HG03432 (cell line): ENCODE measurements around the gene LTB4R.
A peak's percentile ranks its signal among the peaks of the same experiment; 100 is the strongest.

Experiments used
- ATAC-seq: cut with Tn5 transposase; IDR thresholded peaks from one replicate; pipeline ENCODE4 v1.9.1; 2021; ENCODE audit warnings: mild to moderate bottlenecking, moderate library complexity; ENCODE audit not compliant: unreplicated experiment

The LTB4R gene

DNA sequence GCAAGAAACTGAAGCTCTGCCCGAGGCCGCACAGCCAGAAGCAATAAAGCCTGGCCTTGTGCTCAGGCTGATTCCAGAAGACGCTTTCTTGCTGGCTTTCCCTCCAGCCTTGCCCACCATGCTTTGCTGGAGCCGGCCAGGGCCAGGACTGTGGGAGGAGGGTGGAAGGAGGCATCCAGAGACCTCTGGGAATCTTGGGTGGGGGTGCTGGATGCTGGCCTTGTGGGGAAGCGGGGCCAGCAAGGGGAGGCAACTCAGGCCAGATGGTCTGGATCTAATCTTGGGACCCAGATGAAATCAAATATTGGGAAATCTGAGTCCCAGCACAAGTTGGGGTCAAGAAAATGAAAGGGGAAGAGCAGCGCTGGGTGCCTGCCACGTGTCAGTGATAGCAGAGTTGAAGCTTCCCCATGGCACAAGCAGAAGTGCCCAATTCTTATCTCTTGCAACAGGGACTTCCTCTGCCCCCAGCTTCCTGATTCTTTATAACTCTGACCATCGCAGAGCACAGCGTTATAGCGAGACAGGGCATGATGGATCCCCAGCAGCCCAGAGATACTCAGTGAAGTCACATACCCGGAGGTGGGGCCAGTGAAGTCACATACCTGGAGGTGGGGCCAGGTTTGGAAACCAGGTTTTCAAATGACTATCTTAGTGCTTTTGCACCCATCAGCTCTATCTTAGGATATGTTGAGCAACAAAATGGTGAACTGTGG is 33.5 kb upstream of the LTB4R start:
- no peak for ATAC-seq

- ATAC-seq: no peak
Observed at GRCh38 chr14:24278424-24278823, 32.9 kb upstream of the LTB4R start.

DNA sequence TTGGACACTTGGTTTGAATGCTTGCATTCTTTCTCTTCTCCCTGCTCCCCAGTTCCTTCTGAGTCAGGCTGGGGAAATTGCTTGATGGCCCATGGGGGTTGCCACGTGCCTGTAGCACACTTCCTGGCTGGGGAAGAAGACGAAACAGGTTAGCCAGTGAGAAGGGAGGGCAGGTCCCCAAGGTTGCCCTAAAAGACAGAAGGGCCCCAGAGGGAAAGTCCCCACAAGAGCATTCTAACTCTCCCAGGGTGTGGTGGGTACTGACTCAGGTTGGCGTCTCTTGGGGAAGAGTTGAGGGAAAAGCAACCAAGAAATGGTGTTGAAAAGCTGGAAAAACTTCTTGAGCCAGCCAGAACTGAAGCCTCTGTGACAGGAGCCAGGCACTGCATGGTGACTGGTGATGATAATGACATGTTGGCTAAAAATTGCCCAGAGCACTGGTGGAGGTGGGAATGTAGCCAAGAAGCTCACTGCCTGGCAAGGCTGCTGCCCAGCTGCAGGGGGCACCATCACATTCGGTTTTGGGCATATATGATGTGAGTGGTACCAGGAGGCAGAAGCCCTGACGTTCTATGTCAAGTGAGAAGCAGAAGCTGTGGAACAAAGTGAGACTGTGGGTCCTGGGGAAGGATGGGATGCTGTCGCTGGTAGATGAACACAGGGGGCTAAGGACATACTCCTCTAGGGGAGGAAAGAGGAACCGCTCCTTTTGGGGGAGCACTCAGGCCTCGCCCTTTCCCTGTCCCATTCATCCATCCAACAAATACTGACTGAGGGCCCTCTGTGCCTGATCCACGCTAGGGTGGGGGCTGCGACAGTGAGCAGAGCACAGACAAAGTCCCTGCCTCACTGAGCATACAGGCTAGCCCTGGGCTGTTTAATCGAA is 31.8 kb upstream of the LTB4R start:
- ATAC-seq: peak; percentile 83

- ATAC-seq: no peak
Observed at GRCh38 chr14:24280797-24281460, 30.4 kb upstream of the LTB4R start.

- no peak for ATAC-seq
Observed at GRCh38 chr14:24281636-24282035, 29.7 kb upstream of the LTB4R start.

DNA sequence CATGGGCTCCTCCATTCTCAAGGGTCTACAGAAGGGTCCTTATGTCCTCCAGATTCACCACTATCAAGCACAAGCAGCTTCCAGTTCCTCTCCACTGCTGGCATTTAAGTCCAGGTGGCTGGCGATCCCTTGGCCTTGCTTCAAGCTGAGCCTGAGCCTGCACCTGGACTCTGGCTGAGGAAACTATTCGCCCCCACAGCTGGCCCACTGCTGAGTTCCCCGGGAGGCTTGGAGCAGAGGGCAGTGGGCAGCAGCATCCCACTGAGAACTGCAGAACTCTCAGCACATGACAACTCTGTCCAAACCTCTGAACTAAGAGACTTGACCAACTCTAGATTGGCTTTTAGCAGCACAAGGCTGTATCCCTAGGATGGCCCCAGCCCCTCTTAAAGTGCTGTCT is 28.6 kb upstream of the LTB4R start:
- no peak for ATAC-seq

DNA sequence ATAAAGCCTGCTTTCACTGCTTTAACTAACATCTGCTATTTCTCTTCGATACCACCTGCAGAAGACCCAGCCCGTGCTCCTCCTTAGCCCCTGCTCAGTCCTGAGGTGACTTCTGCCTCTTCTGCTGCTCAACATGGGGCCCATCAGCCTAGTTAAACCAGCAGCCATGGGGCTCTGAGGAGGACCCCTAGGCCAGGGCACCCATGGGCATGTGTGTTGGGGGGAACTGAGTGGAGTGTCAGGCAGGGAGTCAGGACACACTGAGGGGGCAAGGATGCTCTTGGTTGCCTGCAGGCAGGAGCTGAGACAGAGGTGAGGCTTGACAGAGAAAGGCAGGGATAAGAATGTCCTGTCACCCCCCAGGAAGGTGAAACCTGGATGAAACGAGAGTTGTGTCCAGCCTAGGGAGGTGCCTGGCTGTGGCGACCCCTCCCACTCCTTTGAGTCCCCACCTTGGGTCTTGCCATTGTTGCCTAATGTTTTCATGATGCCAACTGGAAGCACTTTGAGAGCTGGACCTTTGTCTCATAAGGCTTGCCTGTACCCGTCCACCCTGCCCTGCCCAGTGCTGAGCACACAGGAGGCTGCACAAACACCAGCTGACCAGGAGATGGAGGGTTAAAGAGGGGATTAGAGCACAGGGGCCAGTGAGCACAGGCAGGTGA is 27.4 kb upstream of the LTB4R start:
- no peak for ATAC-seq

GRCh38 chr14:24284501-24285035 is 26.7 kb upstream of the LTB4R start:
- no peak for ATAC-seq

DNA sequence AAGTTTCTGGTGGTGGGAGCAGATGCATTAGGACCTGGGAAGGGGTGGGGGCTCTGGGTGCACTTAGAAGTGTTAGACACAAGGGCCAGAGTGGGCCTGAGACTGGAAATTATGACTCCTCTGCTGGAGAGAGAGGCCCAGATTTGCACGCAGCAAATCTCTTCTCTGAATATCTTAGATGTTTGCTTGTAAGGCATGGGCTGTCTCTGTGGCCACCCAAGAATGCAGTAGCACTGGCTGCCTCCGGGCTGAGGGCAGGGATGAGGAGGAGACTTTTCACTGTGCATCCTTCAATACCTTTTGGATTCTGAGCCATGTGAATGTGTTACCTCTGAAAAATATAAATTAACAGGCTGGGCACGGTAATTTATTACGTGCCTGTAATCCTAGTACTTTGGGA is 26.0 kb upstream of the LTB4R start:
- no peak for ATAC-seq

DNA sequence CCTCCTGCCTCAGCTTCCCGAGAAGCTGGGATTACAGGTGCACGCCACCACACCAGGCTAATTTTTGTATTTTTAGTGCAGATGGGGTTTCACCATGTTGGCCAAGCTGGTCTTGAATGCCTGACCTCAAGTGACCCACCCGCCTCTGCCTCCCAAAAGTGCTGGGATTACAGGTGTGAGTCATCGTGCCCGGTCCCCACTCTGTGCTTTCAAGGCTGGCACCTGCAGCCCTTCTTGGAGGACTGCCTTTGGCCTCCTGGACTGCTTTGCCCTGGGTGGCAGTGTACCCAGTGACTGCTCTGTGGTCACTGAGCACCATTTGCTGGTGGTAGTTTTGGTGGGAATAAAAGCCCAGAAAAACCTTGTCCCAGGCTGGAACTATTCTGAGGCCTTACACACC is 24.3 kb upstream of the LTB4R start:
- no peak for ATAC-seq

GRCh38 chr14:24289649-24290280 is 21.5 kb upstream of the LTB4R start:
- peak; percentile 82 for ATAC-seq

DNA sequence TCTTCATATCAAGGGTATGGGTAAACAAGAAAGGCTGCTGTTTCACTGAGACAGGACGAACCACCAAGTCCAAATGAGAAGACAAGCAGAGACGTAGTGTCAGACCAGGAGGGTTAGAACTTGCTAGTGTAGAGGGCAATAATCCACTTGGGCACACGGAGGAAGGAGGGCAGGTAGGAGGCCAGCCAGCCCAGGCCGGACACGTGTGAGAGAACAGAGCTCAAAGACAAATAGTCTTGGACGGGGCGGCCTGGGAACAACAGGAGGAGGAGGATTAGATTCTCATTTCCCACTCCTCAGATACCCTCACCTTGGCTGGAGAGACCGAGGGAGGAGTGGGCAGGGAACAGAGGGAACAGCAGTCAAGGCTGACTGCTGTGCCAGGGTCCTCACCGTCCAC is 20.6 kb upstream of the LTB4R start:
- no peak for ATAC-seq

GRCh38 chr14:24291446-24292117 is 19.7 kb upstream of the LTB4R start:
- no peak for ATAC-seq

DNA sequence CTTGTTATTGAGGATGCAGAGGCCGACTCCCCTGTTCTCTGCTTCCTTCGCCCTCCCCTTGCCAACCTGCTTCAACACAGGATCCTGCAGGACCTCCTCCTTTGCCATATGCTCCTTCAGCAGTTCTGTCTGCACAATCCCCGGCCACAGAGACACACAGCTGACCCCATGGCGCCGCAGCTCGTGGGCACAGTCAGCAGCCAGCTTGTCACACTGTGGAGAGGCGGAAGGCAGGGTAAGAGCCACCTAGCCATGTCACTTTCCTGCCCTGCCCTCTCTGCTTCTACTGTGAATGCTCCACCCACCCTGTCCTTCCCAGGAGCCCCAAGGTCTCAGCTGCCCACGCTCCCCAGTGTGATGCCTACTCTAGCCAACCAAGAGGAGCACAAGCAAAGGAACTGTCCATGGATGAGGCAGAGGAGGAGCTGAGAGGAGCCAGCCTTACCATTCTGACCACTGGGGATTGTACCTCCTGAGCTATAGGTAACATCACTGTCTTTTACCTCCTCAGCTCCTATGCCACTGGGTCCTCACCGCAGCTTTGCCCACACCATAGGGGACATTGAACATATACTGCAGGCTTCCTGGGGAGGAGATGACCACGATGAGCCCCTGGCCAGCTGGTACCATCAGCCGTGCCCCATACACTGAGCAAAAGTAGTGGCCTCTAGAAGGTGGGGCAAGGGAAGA is 19.0 kb upstream of the LTB4R start:
- ATAC-seq: no peak

DNA sequence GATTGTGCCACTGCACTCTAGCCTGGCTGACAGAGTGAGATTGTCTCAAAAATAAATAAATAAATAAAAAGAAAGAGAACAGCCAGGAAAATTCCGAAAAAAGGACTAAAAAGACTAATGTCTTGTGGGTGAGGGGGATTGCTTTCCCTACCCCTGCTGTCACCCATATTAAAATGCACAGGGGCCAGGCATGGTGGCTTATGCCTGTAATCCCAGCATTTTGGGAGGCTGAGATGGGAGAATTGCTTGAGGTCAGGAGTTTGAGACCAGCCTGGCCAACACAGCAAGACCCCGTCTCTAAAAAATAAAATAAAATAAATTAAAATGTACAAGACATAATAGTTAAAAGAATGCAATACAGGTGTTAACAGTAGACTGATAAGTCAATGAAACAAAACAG is 17.8 kb upstream of the LTB4R start:
- no peak for ATAC-seq

- ATAC-seq: peak; percentile 52
Observed at GRCh38 chr14:24296341-24297157, 14.8 kb upstream of the LTB4R start.

DNA sequence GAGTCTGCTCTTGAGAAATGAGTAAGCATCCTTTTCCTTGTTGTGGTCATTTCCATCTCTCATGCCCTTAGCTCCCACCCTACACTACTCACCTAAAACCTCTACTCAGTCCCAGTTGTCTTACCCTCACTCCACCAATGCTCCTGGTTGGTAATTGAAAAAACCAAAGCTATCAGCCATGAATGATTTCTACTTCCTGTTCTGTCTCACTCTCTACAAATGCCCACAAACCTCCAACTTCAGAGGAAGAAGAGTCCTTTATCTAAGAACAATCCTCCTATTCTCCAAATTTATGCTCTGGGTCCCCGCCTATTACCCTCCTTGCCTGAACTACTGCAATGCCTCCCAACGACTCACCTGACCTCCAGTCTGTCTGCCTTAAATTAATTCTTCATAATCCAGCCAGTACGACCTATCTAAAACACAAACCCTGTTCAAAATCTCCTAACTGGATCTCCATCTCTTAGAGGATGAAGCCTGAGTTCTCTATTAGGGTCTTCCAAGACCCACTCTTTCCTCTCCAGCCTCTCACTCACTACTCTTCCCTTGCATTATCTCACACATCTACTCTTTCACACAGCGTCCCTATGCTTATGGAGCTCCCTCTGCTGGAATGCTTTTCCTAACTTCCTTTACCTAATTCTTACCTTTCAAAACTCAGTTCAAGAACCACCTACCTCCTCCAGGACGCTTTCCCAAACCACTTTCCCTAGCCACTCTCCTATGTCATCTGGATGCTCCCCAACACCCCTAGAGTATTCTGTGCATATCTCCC is 13.9 kb upstream of the LTB4R start:
- peak; percentile 29 for ATAC-seq

GRCh38 chr14:24298892-24299254 is 12.4 kb upstream of the LTB4R start:
- peak; percentile 6 for ATAC-seq
